Ascending aorta (tissue), 2 donors: ENCODE data around the gene SHANK1. TPM values are rescaled to one million over a fixed set of nuclear protein-coding genes. Genes with fewer than 3 reads are reported as not detected.

ENCODE experiments used
- DNase-seq, 2 donors: peaks; one replicate each; pipeline ENCODE4 v3.0.0-alpha.2; 2019; ENCODE audit warnings: low spot score in 2 of 2
- H3K27ac ChIP-seq, 2 donors: fragments of 200-600 bp; sonication (generic); one replicate each; pipeline ENCODE4 v1.5.1; 2016 to 2017; ENCODE audit warnings: mild to moderate bottlenecking in 1 of 2
- H3K27me3 ChIP-seq: fragments of 200-600 bp; sonication (generic); one replicate; pipeline ENCODE4 v1.5.1; 2017
- H3K36me3 ChIP-seq, 2 donors: fragments of 200-600 bp; sonication (generic); one replicate each; pipeline ENCODE4 v1.5.1; 2016
- H3K4me1 ChIP-seq, 2 donors: fragments of 200-600 bp; sonication (generic); one replicate each; pipeline ENCODE4 v1.5.1; 2016 to 2017; ENCODE audit warnings: mild to moderate bottlenecking in 1 of 2
- H3K4me3 ChIP-seq, 2 donors: fragments of 200-600 bp; sonication (generic); one replicate each; pipeline ENCODE4 v1.5.1; 2016 to 2017; ENCODE audit warnings: mild to moderate bottlenecking in 1 of 2
- H3K9me3 ChIP-seq, 2 donors: fragments of 200-600 bp; sonication (generic); one replicate each; pipeline ENCODE4 v1.5.1; 2016
- CTCF ChIP-seq, 3 experiments: fragments of 200-600 bp in 2 of 3; fragments of 450-650 bp in 1 of 3; sonication (generic) in 2 of 3; IDR thresholded peaks; one replicate each; pipeline ENCODE4 v1.5.1; 2016 to 2019; ENCODE audit warnings: antibody characterized with exemption in 3 of 3, mild to moderate bottlenecking in 1 of 3, moderate library complexity in 1 of 3
- intact Hi-C: fragments of 100-400 bp; cut with DNase I; formaldehyde crosslinking; loops from one replicate; pipeline ENCODE4 v1.15.1; 2023
- total RNA-seq: library from RNA; depleted of rRNA; stranded (reverse); fragments of >200 nt; gene quantifications from one replicate; pipeline ENCODE4 v1.1.0, GENCODE V29; 2016

Gene SHANK1
- total RNA-seq, 1 donor from 2014 or later: 1.3 TPM

- no peak for DNase-seq
- intact Hi-C loops: no loop called here
- Histone ChIP-seq H3K9me3 (no peaks in the 10 kb centered on the region), H3K36me3 (no peaks in the 10 kb centered on the region), H3K27ac (no peak overlapping the region), H3K4me3 (no peak overlapping the region), H3K27me3 (no peaks in the 10 kb centered on the region), H3K4me1 (no peaks in the 10 kb centered on the region)
- no peak for TF ChIP-seq CTCF (IDR thresholded peaks at IDR 0.05)
These were observed 9.0 kb downstream of the SHANK1 start for GRCh38 chr19:50710612-50711011.

GRCh38 chr19:50710094-50710493, 9.5 kb downstream of the SHANK1 start:
- DNase-seq: no peak
- intact Hi-C loops: no loop called here
- Histone ChIP-seq H3K4me3 (no peak overlapping the region), H3K9me3 (no peaks in the 10 kb centered on the region), H3K4me1 (no peaks in the 10 kb centered on the region), H3K36me3 (no peaks in the 10 kb centered on the region), H3K27me3 (no peaks in the 10 kb centered on the region), H3K27ac (no peak overlapping the region)
- no peak for TF ChIP-seq CTCF (IDR thresholded peaks at IDR 0.05)

- Histone ChIP-seq H3K4me3 (no peak overlapping the region), H3K27ac (no peak overlapping the region), H3K4me1 (no peaks in the 10 kb centered on the region), H3K9me3 (no peaks in the 10 kb centered on the region), H3K36me3 (no peaks in the 10 kb centered on the region), H3K27me3 (no peaks in the 10 kb centered on the region)
- intact Hi-C loops: no loop called here
- no peak for TF ChIP-seq CTCF (IDR thresholded peaks at IDR 0.05)
- DNase-seq: no peak
These were observed 11.3 kb downstream of the SHANK1 start for GRCh38 chr19:50708179-50708879.

- Histone ChIP-seq H3K27me3 (no peaks in the 10 kb centered on the region), H3K4me3 (no peak overlapping the region), H3K27ac (no peak overlapping the region), H3K36me3 (no peaks in the 10 kb centered on the region), H3K9me3 (no peaks in the 10 kb centered on the region), H3K4me1 (no peaks in the 10 kb centered on the region)
- no peak for DNase-seq
- no peak for TF ChIP-seq CTCF (IDR thresholded peaks at IDR 0.05)
- intact Hi-C loops: no loop called here
These were observed 13.2 kb downstream of the SHANK1 start for GRCh38 chr19:50706387-50706786.

GRCh38 chr19:50705422-50706019, 14.1 kb downstream of the SHANK1 start:
- no peak for DNase-seq
- H3K27me3 ChIP-seq: no peaks in the 10 kb centered on the region
- peak in 1 of 3 experiments; percentile 28 for TF ChIP-seq CTCF (IDR thresholded peaks at IDR 0.05)
- H3K9me3 ChIP-seq: no peaks in the 10 kb centered on the region
- no peaks in the 10 kb centered on the region for H3K36me3 ChIP-seq
- no peaks in the 10 kb centered on the region for H3K4me1 ChIP-seq
- H3K4me3 ChIP-seq: no peak overlapping the region
- intact Hi-C loops: no loop called here
- H3K27ac ChIP-seq: no peak overlapping the region
